HG03460 (cell line): ENCODE measurements around the gene SMIM29.

Experiments
- ATAC-seq: cut with Tn5 transposase; IDR thresholded peaks from one replicate; pipeline ENCODE4 v1.9.1; 2021; ENCODE audit not compliant: unreplicated experiment

SMIM29 gene

DNA sequence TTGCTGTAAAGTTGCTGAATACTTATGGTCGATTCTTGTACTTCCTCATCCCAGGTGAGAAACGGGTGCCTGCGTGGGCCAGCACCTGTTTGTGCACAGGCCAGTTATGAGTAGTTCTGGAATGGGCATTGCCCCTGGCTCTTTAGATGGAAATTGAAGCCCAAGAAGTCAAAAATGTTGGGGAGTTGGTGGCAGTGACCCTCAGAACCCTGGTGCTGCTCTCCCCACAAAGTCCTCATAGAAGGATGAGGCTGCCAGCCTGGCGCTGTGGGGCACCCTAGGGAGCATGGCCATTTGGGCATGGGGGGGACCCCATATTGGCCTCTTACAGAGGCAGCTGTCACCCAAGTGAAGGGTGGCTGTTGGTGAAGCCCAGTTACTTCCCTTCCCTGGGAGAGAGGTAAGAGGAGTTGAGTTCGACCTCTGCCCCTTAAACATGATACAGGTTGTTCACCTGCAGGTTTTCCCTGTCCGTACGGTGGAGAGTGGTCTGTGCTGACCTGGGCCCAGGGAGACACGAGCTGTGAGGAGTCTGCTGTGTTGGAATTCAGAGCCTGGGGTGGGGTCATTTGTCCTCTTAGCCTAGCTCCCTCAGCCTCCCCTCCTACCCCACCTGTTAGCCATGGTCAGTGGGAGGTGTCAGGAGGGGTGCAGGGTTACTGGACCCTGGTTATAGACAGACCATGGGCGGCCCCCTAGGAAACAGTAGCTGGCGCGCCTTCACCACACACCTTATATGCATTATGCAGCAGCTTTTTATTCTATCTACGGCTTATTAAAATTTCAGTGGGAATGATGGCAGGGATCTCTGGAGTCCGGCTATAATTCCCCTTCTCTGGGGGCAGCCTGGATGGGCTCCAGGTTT, 7.2 kb downstream of the SMIM29 start:
- ATAC-seq: no peak

- ATAC-seq: no peak
Measured at GRCh38 chr6:34240329-34241248, 8.2 kb downstream of the SMIM29 start.

DNA sequence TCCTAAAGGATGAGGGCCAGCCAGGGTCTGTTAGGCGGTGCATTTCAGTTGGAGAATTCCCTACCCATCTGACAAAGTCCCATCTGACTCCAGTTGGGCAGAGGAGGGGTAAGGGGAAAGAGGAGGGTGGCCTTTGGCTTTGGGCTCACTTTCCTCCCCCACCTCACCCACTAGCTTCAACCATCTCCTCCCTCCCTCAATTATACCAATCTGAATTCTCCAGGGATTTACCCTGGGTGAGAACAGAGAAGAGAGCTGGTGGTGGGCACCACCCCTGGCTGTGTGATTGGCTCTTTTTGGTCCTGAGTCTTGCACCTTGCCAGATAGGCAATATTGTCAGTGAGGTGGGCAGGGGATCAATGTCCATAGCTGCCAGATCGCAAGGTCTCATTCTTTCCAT, 8.9 kb downstream of the SMIM29 start:
- no peak for ATAC-seq

- no peak for ATAC-seq
Measured at GRCh38 chr6:34239500-34239825, 9.3 kb downstream of the SMIM29 start.

DNA sequence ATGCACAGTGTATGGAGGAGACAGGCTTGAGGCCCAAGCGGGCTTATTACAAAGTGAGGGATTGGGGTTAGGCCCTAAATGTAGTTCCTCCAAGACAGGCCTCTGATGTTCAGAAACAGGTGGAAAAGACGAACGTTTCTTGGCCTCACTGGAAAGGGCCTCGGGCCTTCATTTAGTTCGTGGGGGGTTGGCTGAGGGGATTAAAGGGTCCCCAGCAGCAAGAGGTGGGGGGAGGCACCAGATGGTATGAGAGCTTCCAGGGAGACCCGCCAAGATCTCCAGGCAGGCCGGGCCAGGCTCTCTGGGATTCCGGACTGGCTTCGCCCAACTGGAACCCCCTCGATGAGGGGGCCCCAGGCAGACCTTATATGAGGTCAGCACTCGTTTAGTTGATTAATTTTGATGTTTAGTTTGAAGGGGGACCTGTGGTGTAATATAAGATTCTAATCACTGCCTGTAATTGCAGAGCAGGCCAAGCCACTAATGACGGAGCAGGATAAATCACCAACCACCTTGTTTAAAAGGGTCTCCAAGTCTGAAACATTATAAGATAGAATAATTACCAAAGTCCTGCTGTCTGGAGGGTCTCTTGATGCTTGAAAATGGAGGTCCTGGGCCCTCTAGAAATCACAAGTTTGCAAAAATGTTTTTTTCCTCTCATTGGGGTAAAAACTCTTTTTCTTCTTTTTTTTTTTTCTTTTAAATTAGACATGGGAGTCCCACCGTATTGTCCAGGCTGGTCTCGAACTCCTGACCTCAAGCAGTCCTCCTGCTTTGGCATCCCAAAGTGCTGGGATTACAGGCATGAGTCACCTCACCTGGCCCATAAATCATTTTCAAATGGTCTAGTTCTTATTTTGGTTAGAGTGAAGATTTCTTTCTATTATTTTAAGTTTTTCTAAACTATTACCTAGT, 10.0 kb downstream of the SMIM29 start:
- ATAC-seq: no peak

- no peak for ATAC-seq
Measured at GRCh38 chr6:34237722-34238584, 10.9 kb downstream of the SMIM29 start.

DNA sequence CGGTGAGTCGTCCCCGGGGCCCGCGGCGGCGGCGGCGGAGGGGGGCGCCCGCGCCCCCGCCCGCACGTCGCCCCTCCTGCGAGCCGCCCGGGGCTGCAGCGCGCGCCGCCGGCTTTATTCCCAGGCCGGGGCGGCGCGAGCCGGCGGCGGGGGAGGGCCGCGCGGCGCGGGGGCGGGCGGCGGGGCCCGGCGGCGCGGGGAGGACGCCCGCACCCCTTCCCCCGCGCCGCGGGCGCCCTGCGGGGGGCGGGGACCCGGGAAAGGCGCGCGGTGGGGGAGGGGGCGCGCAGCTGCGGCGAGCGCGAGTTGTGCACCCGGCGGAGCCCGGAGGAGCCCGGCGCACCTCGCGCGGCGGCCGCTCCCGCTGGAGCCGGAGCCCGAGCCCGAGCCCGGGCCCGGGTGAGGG, 11.5 kb downstream of the SMIM29 start:
- ATAC-seq: no peak

GRCh38 chr6:34236443-34237315, 12.1 kb downstream of the SMIM29 start, which contains the start of gene HMGA1:
TSS of gene HMGA1 (plus strand) at chr6:34236873. CDS start at chr6:34240781, 3,908 bp downstream.
- ATAC-seq: peak; percentile 53

DNA sequence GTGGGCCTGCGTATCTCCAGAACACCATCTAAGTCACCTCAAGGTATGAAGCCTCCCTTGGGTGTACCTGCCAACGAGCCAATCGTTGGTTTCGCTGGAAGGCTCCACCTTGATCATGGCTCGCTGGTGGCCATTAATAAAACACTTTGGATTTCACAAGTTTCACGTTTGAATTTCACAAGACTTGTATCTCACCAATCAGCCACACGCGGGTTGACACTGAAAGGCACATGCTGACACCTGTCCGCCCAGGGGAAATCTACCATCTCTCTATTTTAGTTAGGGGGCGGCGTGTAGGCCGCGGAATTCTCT, 12.7 kb downstream of the SMIM29 start:
- ATAC-seq: peak; percentile 20

DNA sequence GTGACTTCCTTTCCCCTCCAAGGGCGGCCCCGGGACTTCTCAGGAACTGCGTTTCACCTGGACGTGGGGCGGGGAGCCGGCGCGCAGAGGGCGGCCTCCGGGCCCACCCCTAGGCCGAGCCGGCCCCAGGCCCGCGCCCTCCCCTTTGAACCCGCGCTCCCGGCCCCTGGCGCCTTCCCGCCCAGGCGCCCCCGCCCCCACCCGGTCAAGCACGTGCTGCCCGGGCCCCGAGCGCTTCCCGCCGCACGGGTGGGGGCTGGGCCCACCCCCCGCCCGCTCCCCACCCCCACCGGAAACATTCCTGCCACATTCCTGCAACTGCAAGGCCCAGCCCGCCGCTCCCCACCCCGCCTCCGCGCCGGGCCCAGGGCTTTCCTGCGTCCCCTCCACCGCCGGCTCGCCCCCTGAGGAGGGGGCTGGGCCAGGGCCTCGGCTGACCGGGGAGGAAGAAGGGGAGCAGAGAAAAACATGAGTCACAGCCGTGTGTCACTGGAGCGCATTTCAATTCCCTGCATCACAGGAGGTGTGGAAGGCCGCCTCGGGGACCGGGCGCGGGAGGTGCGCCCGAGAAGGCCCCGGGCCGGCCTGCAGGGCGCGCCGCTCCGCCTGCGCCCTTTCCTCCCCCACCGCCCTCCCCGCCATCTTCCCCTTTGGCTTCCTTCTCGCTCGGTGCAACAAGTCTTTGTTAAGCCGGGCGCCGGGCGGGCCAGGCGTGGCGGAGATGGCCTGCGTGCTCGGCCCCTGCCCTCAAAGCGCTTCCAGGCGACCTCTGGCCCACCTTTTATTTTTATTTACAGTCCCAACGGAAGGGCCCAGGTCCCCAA, 13.3 kb downstream of the SMIM29 start:
- ATAC-seq: peak; percentile 1

- no peak for ATAC-seq
Measured at GRCh38 chr6:34234667-34235306, 14.0 kb downstream of the SMIM29 start.

DNA sequence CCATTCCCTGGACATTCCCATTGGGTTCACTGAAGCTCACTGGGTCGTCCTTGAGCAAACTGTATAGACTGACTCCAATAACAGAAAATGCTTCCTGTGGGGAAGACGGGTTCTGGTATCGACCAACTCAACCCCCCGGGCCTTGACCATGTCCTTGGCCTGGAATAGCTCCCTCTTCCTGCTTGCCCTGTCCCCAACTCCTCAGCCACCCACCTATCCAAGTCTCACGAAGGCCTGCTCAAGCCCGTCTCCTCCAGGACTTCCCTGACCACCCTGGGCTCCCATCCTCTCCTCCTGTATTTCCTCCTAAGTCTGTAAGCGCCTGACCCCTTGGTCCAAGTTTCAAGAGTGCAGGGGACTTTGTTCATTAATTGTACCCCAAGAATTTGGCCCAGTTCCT, 14.9 kb downstream of the SMIM29 start:
- no peak for ATAC-seq

GRCh38 chr6:34232901-34233300, 15.9 kb downstream of the SMIM29 start:
- no peak for ATAC-seq

DNA sequence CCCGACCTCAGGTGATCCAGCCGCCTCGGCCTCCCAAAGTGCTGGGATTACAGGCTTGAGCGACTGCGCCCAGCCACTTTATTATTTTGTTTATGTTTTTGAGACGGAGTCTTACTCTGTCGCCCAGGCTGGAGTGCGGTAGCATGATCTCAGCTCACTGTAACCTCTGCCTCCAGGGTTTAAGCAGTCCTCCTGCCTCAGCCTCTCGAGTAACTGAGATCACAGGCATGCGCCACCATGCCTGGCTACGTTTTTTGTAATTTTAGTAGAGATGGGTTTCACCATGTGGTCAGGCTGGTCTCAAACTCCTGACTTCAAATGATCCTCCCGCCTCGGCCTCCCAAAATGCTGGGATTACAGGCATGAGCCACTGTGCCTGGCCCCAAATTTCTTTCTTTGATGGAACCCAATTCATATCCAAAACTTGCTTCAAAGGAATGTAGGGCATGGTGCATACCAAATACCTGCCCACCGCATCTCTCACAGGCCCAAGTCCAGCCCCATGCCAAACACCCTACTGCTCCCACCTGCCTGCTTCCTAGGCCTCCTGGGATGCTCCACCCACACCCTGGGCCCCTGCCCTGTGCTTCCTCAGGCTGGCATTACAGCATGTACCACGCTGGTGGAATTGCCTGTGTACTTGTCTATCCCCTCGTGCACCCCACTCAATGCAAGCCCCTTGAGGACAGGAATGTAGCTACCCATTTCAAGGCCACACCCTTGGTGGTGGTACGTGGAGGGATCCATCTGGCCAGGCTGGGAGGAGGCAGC, 17.1 kb downstream of the SMIM29 start:
- no peak for ATAC-seq

DNA sequence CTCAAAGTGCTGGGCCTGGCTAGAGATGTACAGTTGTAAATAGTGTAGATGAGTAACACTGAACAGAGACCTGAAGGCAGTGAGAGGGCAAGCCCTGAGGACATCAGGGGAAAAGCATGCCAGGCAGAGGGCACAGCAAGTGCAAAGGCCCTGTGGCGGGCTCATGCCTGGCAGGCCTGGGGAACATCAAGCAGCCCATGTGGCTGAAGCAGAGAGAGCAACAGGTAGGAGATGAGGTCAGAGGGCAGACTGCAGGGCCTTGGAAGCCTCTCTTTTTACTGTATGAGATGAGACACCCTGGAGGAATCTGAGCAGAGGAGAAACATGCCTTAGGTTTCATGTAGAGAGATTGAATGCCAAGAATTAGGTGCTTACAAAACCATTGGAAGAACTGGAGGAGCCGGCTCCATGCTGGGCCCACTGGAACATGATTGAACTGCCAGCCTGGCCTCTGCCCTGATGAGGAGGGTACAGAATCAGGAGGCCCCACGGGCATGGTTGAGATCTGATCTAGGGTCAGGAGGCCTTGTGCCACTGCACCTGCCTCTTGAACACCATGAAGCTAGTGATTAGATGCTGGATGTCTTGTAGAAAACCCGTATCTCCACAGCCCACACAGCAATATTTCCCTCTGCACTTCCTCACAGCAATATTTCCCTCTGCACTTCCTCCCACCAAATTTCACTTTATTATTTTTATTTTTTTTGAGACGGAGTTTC, 18.0 kb downstream of the SMIM29 start:
- no peak for ATAC-seq

GRCh38 chr6:34229877-34230276, 18.9 kb downstream of the SMIM29 start:
- no peak for ATAC-seq
